Adipose tissue (tissue), 3 donors: ENCODE measurements around the gene CRIP2. TPM values are rescaled to one million over a fixed set of nuclear protein-coding genes. Genes with fewer than 3 reads are reported as not detected.

Experiments used
- H3K27ac ChIP-seq: one replicate; pipeline ENCODE4 v1.5.1; 2013; ENCODE audit warnings: low read depth, low read length
- WGBS, 3 donors: extraction: QIAGEN DNeasy Blood & Tissue Kit; methylation state at CpG; one replicate each; pipeline ENCODE4 v1.1.7; 2013; 5-methylcytosine and 5-hydroxymethylcytosine counted together
- polyA plus RNA-seq, 3 donors: library from polyadenylated mRNA; stranded (reverse); fragments of 200-250 nt; gene quantifications; one replicate each; pipeline ENCODE4 v1.2.3, GENCODE V29; 2013
- donor health status: healthy with polysubstance abuse.
- donor health status: Bipolar disorder and iron deficiency.
- donor health status: healthy.

Gene CRIP2
- polyA plus RNA-seq, 3 donors: 47.0 to 294 (median 210) TPM

DNA sequence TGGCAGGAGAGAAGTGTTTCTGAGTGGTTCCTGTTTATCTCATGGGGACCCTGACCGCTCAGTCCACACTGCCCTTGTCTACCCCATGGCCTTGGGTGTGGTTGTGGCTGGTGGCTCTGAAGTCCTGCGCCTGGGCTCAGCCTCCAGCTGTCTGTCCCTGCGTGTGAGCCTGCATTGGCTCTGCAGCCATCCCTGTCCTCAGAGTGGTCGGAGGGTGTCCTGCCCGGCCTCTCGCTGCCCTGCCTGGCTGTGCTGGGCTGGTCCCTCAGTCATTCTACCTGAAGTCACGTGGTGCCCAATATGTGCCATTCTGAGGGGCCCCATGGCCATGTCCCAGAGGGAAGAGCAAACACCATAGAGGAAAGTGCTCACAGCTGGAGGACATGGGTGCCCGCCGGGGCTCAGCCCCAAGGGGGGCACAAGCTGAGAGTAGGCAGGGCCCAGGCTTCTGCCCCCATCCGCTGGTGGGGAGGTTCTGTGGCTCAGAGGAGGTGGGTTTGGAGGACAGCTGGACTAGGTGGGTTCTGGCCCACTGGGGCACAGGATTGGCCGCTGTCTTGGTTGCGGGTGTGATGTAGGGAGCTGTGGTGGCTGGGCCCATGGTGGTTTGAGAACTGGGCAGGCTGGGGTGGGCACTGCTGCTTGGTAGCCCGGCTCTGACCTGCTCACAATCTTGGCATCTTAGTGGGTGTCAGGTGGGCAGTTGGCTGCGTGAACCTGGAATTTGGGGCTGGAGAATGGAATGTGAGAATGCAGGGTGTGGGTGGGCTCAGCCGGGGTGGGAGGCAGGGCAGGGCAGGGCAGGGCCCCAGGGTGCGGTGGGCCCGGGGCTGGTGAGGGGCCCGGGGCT, 28.1 kb downstream of the CRIP2 start:
- no peak overlapping the region for H3K27ac ChIP-seq
- WGBS, 3 donors: 86 to 88% (median 86%) methylated on average over 15 to 18 of the region's 18 CpGs

DNA sequence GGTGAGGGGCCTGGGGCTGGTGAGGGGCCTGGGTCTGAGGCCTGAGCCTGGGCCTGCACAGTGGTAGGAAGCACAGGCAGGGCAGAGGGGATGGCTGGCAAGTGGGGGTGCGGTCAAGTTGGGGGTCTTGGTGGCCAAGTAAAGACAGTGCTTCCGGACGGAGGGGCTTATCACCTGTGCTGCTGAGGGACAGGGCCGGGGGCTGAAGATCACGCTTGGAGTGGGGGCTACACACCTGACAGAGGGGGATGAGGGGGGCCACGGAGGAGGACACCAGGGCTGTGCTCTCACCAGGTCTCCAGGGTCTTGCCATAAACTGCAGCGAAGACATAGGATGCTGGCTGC, 28.6 kb downstream of the CRIP2 start:
- WGBS, 3 donors: 84 to 96% (median 86%) methylated on average over 7 of the region's 7 CpGs
- H3K27ac ChIP-seq: no peak overlapping the region

DNA sequence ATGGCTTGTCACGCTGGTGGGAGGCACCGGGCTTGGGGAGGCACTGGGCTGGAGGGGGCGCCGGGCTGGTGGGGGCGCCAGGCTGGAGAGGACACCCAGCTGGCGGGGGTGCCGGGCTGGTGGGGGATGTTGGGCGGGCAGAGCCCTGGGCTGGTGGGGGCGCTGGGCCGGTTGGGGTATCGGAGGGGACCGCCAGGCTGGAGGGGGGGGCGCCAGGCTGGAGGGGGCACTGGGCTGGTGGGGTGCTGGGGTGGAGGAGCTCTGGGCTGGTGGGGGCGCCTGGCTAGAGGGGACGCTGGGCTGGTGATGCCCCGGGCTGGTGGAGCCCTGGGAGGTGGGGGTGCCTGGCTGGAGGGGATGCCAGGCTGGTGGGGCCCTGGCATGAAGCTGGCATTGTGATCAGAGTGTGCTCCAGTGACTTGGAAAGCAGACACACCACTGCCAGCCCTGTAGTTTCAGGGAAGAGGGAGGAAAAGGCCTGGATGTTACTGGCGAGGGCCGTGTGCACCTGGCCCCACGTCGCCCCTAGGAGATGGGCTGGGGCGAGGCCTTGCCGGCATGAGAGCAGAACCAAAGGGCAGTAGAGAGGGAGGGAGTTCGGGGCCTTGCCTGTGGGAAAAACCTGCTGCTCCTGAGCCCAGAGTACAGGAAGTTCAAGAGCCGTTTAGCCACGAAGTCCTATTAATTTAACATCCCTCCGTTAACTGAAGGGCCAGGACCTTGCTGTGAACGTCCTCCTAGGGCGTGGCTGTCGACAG, 29.5 kb downstream of the CRIP2 start:
- H3K27ac ChIP-seq: no peak overlapping the region

DNA sequence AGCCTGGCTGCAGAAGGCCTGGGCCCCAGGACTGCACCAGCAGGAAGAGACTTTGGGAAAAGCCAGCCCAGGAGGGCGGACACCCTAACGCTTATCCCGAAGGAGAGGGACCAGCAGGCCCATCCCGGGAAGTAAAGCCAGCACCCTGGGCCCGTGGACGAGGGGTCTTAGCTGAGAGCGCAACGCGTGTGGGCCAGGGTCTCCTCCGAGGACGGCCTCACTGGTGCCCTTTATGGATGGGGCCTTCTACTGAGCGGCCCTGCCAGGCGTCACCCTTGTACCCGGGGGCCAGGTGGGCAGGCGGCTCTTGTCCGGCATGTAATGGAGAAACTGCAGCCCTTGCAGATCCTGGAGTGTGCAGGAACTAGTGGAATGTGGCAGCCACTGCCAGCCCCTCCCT, 30.5 kb downstream of the CRIP2 start:
- H3K27ac ChIP-seq: no peak overlapping the region
- WGBS, 3 donors: 82 to 89% (median 89%) methylated on average over 15 to 16 of the region's 16 CpGs

More for the DNA sequence above, 29.5 kb downstream of the CRIP2 start:
- 73 to 81% (median 75%) methylated on average over 29 of the region's 29 CpGs for WGBS, 3 donors

DNA sequence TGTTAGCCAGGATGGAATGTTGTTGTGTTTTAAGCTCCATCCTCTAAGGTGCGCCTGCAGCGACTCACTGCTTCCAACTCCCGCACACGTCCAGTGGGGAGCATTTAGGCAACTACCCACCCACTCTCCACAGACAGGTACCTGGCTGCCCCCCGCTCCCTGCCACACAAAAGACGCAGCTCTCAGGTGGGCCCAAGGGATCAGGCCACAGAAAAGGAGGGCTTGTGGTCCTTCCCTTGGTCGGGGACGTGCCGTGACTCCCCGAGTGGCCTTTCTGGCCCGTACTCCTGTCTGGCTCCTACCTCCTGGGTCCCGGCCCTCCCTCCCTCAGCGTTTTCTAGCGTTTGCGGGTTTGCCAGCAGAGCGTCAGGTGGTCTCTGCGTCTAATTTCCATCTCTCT, 32.6 kb downstream of the CRIP2 start:
- H3K27ac ChIP-seq: no peak overlapping the region
- WGBS, 3 donors: 67 to 76% (median 70%) methylated on average over 17 of the region's 17 CpGs

GRCh38 chr14:105508069-105508468, 33.4 kb downstream of the CRIP2 start:
- 76 to 82% (median 76%) methylated on average over 16 of the region's 16 CpGs for WGBS, 3 donors

DNA sequence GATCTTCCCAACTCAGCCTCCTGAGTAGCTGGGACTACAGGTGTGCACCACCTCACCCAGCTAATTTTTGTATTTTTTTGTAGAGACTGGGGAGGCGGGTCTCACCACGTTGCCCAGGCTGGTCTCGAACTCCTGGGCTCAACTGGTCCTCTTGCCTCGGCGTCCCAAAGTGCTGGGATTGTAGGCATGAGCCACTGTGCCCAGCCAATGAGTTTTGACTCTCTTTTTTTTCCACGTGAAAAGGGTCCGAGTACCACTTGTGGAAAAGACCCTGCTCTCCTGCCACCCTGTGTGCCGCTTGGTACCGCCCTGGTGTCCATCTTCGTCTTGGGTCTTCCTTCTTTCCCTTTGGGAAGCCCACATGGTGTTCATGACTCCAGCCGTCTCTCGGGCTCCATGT, 34.0 kb downstream of the CRIP2 start:
- no peak overlapping the region for H3K27ac ChIP-seq
- WGBS, 3 donors: 87 to 91% (median 90%) methylated on average over 12 of the region's 12 CpGs

More at GRCh38 chr14:105508069-105508468, 33.4 kb downstream of the CRIP2 start:
- H3K27ac ChIP-seq: no peak overlapping the region

- H3K27ac ChIP-seq: no peak overlapping the region
- WGBS, 3 donors: 54 to 62% (median 60%) methylated on average over 5 of the region's 5 CpGs
These were observed 42.5 kb downstream of the CRIP2 start for GRCh38 chr14:105517096-105517495.

- WGBS, 3 donors: 66 to 70% (median 68%) methylated on average over 14 of the region's 14 CpGs
These were observed 45.5 kb downstream of the CRIP2 start for GRCh38 chr14:105519946-105520698.

DNA sequence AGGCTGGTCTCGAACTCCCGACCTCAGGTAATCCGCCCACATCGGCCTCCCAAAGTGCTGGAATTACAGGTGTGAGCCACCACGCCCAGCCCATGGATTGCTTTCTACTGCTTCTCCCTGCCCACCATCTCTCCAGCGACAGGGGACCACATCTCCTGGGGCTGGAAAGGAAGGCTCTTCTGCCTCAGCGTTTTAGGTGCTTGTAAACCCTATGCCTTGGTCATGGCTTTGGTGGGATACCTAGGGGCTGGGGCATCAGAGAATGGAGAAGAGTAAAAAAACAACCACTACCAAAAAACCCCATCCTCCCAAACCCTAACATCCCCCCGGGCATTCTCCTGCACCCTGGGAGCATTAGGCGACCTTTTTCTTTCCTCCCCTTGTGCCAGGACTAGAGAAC, 50.7 kb downstream of the CRIP2 start:
- no peak overlapping the region for H3K27ac ChIP-seq
- 88 to 91% (median 91%) methylated on average over 9 of the region's 9 CpGs for WGBS, 3 donors

More at GRCh38 chr14:105519946-105520698, 45.5 kb downstream of the CRIP2 start:
- H3K27ac ChIP-seq: no peak overlapping the region

GRCh38 chr14:105525861-105526775, 51.5 kb downstream of the CRIP2 start, which contains the start of gene TMEM121:
Gene TMEM121, plus strand, starts transcription at chr14:105526583. Its CDS starts 2,252 bp downstream, at chr14:105528835.
- WGBS, 3 donors: 1 to 2% (median 2%) methylated on average over 23 to 82 of the region's 88 CpGs
- no peak within 1 kb of the TSS for H3K27ac ChIP-seq

GRCh38 chr14:105526776-105527380, 52.3 kb downstream of the CRIP2 start:
- 1 to 3% (median 2%) methylated on average over 31 to 48 of the region's 48 CpGs for WGBS, 3 donors
- H3K27ac ChIP-seq: no peak overlapping the region

DNA sequence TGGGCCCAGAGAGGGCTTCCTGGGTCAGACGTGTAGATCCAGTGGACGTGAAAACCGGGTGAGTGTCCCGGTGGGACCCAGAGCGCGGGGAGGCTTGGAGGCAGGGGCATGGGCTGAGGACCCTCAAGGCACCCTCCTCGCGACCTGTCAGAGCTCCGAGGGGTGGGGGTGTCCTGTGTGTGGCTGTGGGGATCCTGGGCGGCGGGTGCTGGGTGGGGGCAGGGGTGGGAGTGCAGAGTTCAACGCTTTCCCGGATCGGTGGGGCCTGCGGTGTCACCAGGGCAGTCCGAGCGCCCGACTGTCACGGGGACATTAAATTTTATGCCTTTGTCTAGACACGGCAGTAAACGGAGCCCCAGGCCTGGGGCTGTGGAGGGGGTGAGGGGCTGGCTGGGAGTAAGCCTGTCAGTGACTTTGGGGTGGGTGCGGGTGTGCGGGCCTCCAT, 52.8 kb downstream of the CRIP2 start:
- WGBS, 3 donors: 23 to 42% (median 24%) methylated on average over 18 to 23 of the region's 23 CpGs

GRCh38 chr14:105527826-105528585, 53.4 kb downstream of the CRIP2 start:
- 6 to 14% (median 10%) methylated on average over 53 to 67 of the region's 67 CpGs for WGBS, 3 donors
- H3K27ac ChIP-seq: no peak overlapping the region

More for the DNA sequence above, 52.8 kb downstream of the CRIP2 start:
- no peak overlapping the region for H3K27ac ChIP-seq

DNA sequence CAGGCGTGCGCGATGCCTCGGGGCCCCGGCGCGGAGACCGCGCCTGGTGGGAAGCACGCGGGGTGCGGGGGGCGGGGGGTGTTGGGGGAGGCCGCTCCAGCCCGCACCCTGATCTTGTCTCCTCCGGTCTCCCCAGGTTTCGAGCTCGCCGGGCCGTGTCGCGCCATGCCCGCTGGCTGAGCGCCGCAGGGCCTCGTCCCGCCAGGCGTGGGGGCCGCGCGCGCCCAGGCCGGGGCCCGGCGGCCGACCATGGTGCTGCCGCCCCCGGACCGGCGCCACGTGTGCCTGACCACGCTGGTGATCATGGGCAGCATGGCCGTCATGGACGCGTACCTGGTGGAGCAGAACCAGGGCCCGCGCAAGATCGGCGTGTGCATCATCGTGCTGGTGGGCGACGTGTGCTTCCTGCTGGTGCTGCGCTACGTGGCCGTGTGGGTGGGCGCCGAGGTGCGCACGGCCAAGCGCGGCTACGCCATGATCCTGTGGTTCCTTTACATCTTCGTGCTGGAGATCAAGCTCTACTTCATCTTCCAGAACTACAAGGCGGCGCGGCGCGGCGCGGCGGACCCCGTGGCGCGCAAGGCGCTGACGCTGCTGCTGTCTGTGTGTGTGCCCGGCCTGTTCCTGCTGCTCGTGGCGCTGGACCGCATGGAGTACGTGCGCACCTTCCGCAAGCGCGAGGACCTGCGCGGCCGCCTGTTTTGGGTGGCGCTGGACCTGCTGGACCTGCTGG, 54.1 kb downstream of the CRIP2 start:
- 13 to 29% (median 14%) methylated on average over 72 to 89 of the region's 89 CpGs for WGBS, 3 donors
- H3K27ac ChIP-seq: no peak overlapping the region

DNA sequence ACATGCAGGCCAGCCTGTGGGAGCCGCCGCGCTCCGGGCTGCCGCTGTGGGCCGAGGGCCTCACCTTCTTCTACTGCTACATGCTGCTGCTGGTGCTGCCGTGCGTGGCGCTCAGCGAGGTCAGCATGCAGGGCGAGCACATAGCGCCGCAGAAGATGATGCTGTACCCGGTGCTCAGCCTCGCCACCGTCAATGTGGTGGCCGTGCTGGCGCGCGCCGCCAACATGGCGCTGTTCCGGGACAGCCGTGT, 54.6 kb downstream of the CRIP2 start:
- no peak overlapping the region for H3K27ac ChIP-seq
- 32 to 58% (median 42%) methylated on average over 20 to 24 of the region's 24 CpGs for WGBS, 3 donors
